Spinal cord (tissue), 10 donors: Measurements from ENCODE around the gene BCL2L11. TPM values are rescaled to one million over a fixed set of nuclear protein-coding genes. Genes with fewer than 3 reads are reported as not detected.

Source experiments
- DNase-seq, 6 donors: peaks; one replicate each; pipeline versions ENCODE4 v3.0.0 to v3.0.0-alpha.2; 2013 to 2015; ENCODE audit warnings: low spot score in 6 of 6, low read depth in 4 of 6
- H3K27ac ChIP-seq: one replicate; pipeline ENCODE4 v1.5.1; 2013; ENCODE audit warnings: low read depth, low read length, control low read depth
- H3K27me3 ChIP-seq: one replicate; pipeline ENCODE4 v1.6.1; 2013; ENCODE audit warnings: low read length; ENCODE audit not compliant: control insufficient read depth, insufficient read depth
- H3K36me3 ChIP-seq: one replicate; pipeline ENCODE4 v1.6.1; 2013; ENCODE audit warnings: low read length; ENCODE audit not compliant: control insufficient read depth, insufficient read depth
- H3K4me1 ChIP-seq: one replicate; pipeline ENCODE4 v1.6.1; 2013; ENCODE audit warnings: low read length; ENCODE audit not compliant: control insufficient read depth, insufficient read depth
- H3K4me3 ChIP-seq: one replicate; pipeline ENCODE4 v1.5.1; 2013; ENCODE audit warnings: low read depth, low read length, control low read depth
- H3K9me3 ChIP-seq: one replicate; pipeline ENCODE4 v1.6.1; 2013; ENCODE audit warnings: low read length; ENCODE audit not compliant: control insufficient read depth, insufficient read depth
- WGBS: methylation state at CpG from one replicate; pipeline ENCODE4 v1.1.5; 2013; ENCODE audit warnings: missing lambda C conversion rate; ENCODE audit not compliant: insufficient coverage; 5-methylcytosine and 5-hydroxymethylcytosine counted together
- polyA plus RNA-seq, 2 donors: library from polyadenylated mRNA; unstranded; fragments of 120-200 nt; gene quantifications; one replicate each; pipeline ENCODE4 v1.2.1, GENCODE V29; 2013; ENCODE audit not compliant: insufficient read length in 2 of 2
- total RNA-seq, 2 donors: library from RNA; depleted of rRNA in 1 of 2; stranded (reverse); fragments of 120-200 nt in 1 of 2; fragments of >200 nt in 1 of 2; gene quantifications; one replicate each; pipeline versions ENCODE4 v1.2.3 to v1.2.4, GENCODE V29; 2013 to 2014
- donor health status: healthy.

BCL2L11 gene
- total and polyA plus RNA-seq, 4 donors, result 9.7 to 17.7 (median 13.4) TPM

- Histone ChIP-seq H3K27me3 (peaks cover 49% of the 10 kb centered on the region), H3K36me3 (no peaks in the 10 kb centered on the region)
- WGBS, result 75% methylated on average over 4 of the region's 7 CpGs
Measured at GRCh38 chr2:111116011-111116746, 4.5 kb upstream of the BCL2L11 start.

GRCh38 chr2:111116843-111117597 is 3.7 kb upstream of the BCL2L11 start:
- H3K9me3 ChIP-seq, result no peaks in the 10 kb centered on the region
- DNase-seq, result peak in 3 of 6 donors; percentile 67 to 95 (median 89)
- H3K36me3 ChIP-seq, result no peaks in the 10 kb centered on the region
- WGBS, result 7% methylated on average over 22 of the region's 30 CpGs
- peaks cover 49% of the 10 kb centered on the region for H3K4me1 ChIP-seq
- peaks cover 54% of the 10 kb centered on the region for H3K27me3 ChIP-seq
- H3K4me3 ChIP-seq, result peak overlapping the region; percentile 29
- no peak overlapping the region for H3K27ac ChIP-seq

More at GRCh38 chr2:111116011-111116746, 4.5 kb upstream of the BCL2L11 start:
- no peaks in the 10 kb centered on the region for H3K9me3 ChIP-seq
- no peak for DNase-seq
- H3K4me1 ChIP-seq, result peaks cover 41% of the 10 kb centered on the region
- H3K4me3 ChIP-seq, result no peak overlapping the region
- H3K27ac ChIP-seq, result no peak overlapping the region

DNA sequence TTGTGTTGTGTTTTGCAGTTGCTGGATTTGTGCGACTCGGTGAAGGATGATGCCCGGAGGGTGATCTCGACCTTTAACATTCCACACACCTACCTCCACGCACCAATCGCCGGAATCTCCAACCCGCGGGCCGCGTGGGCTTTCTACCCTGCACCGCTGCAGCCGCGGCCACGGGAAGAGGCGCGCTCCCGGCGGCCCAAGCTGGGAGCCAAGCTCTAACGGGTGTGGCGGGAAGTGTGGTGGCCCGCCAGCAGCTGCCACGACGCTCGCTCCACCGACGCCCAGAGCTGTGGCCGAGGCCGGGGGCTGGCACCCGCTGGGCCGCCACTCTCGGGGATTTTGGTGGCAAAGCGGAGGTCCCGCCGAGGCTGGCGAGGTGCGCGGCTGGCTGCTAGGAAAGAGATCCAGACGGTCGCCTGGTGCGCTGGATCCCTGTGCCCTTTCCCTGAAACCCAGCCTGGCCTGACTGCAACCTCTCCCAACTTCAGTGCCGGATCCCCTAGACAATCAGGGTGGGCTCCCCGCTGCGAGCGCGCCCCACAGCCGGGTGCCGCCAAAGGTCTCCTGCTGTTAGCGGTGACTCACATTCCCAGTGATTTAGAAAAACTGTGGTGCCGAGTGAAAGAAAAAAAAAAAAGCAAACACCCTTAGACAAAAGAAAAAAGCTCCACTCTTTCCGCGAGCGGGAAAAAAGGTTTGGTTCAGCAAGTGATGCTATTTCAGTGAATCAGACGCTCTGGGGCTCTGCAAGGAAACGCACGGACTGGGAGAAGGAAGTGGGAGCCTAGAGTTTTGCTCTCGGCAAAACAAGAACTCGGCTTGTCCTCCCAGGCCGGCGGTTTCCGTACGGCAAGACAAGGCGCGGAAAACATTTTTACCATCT is 2.9 kb upstream of the BCL2L11 start:
- H3K27ac ChIP-seq, result no peak overlapping the region
- peak overlapping the region; percentile 29 for H3K4me3 ChIP-seq
- H3K36me3 ChIP-seq, result no peaks in the 10 kb centered on the region
- H3K9me3 ChIP-seq, result no peaks in the 10 kb centered on the region
- peaks cover 51% of the 10 kb centered on the region for H3K4me1 ChIP-seq
- WGBS, result 4% methylated on average over 55 of the region's 64 CpGs
- peaks cover 54% of the 10 kb centered on the region for H3K27me3 ChIP-seq
- peak in 3 of 6 donors; percentile 24 to 68 (median 63) for DNase-seq

DNA sequence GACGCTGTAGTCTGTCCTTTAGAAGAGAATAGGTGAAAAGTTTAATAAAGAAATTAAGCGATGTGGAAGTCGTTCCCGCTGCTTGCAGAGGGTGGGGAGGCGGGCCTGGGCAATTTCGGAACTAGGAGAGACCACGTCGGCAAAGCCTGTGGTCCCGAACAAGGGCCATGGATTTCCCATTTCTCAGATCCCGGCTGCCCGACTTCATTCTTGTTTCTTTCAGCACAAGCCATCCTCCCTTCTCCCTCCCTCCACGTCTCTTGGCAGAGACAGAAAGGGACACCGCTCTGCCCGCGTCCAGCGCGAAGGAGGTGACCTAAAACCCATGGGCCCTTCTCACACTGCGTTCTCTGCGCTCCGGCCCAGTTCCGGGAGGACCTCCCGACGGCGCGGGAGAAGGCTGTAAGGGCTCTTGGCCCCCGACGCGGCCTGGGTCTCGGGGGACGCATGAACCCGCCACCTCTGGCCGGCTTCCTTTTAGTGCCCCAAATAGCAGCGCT is 2.2 kb upstream of the BCL2L11 start:
- DNase-seq, result peak in 2 of 6 donors; percentile 19 to 34
- 8% methylated on average over 33 of the region's 33 CpGs for WGBS
- no peaks in the 10 kb centered on the region for H3K9me3 ChIP-seq
- peaks cover 54% of the 10 kb centered on the region for H3K27me3 ChIP-seq
- H3K4me3 ChIP-seq, result peak overlapping the region; percentile 29
- peaks cover 52% of the 10 kb centered on the region for H3K4me1 ChIP-seq
- no peaks in the 10 kb centered on the region for H3K36me3 ChIP-seq
- no peak overlapping the region for H3K27ac ChIP-seq

DNA sequence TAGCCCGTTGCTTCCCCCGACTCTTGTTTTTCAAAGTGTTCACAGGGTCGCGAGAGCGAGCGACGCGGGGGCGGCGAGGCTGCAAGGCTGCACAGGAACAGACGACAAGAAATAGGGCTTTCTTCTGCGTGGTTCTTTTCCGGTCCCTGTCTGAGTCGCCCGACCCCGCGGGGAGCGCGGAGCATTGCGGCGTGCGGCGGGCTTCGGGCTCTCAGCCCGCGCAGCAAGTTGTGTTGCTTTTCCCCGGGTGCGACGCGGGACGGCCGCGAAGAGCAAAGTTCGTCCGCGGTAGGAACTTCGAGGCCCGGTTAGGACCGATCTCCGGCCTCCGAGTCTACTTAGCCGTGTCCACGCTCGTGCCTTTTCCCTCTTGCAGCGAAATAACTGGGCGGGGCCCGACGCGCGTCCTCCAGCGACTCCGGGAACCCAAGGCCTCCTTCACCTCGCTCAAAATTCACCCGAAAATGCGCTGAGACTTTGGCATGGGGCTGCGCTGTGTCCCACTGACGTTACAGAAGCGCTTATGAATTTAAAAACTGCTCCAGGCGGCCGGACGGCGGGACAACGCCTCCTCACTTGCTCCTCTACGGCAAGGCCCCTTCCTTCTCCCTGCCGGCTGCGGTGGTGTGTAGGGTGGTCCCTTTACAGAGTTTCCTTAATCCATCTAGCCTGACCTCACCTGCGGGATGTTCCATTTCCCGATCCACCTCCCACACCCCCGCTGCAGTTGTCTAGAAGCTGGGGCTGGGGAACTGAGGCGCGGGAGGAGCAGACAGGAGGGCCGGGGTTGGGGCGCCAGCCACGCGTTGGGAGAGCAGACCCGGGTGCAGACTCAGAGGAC is 1.5 kb upstream of the BCL2L11 start:
- peaks cover 54% of the 10 kb centered on the region for H3K27me3 ChIP-seq
- WGBS, result 7% methylated on average over 64 of the region's 76 CpGs
- H3K27ac ChIP-seq, result no peak overlapping the region
- H3K9me3 ChIP-seq, result no peaks in the 10 kb centered on the region
- H3K4me1 ChIP-seq, result peaks cover 57% of the 10 kb centered on the region
- DNase-seq, result peak in 2 of 6 donors; percentile 13 to 42
- peaks cover 6% of the 10 kb centered on the region for H3K36me3 ChIP-seq
- H3K4me3 ChIP-seq, result peak overlapping the region; percentile 16

- H3K4me3 ChIP-seq, result peak overlapping the region; percentile 88
- peaks cover 57% of the 10 kb centered on the region for H3K4me1 ChIP-seq
- 3% methylated on average over 27 of the region's 27 CpGs for WGBS
- no peaks in the 10 kb centered on the region for H3K9me3 ChIP-seq
- peaks cover 51% of the 10 kb centered on the region for H3K27me3 ChIP-seq
- peak in 1 of 6 donors; percentile 29 for DNase-seq
- peaks cover 6% of the 10 kb centered on the region for H3K36me3 ChIP-seq
- H3K27ac ChIP-seq, result no peak overlapping the region
Measured at GRCh38 chr2:111119822-111120252, 877 bp upstream of the BCL2L11 start.

- Histone ChIP-seq H3K36me3 (peaks cover 6% of the 10 kb centered on the region), H3K27ac (peak overlapping the region; percentile 67), H3K4me1 (peaks cover 57% of the 10 kb centered on the region), H3K9me3 (no peaks in the 10 kb centered on the region), H3K27me3 (peaks cover 49% of the 10 kb centered on the region), H3K4me3 (peak overlapping the region; percentile 88)
- under 1% methylated on average over 78 of the region's 80 CpGs for WGBS
- DNase-seq, result peak in 2 of 6 donors; percentile 72 to 76
Measured at GRCh38 chr2:111121028-111121827, 514 bp downstream of the BCL2L11 start.
